ENCODE measurements around the gene RABEP2. TPM values are rescaled to one million over a fixed set of nuclear protein-coding genes. Genes with fewer than 3 reads are reported as not detected.
"Not testable (repeated sequence)": the region's sequence is repeated elsewhere in the genome, so short reads cannot be mapped to it uniquely, and the experiment has no call there.

RABEP2 gene
- total and polyA plus RNA-seq, 4 donors = 11.5 to 30.0 (median 18.5) TPM

- WGBS, 2 donors = 92% methylated on average over 1 of the region's 1 CpG
- Histone ChIP-seq H3K4me3 (ENCODE audit: low read length in 2 of 2) (no peak overlapping the region), H3K4me1 (ENCODE audit: control insufficient read depth in 1 of 2, insufficient read depth in 2 of 2, low read length in 2 of 2) (no peaks in the 10 kb centered on the region), H3K27me3 (ENCODE audit: control insufficient read depth in 1 of 2, insufficient read depth in 2 of 2, low read length in 1 of 2) (no peaks in the 10 kb centered on the region), H3K27ac (ENCODE audit: low read depth in 1 of 2, low read length in 2 of 2) (no peak overlapping the region), H3K36me3 (ENCODE audit: control insufficient read depth in 1 of 2, insufficient read depth in 2 of 2, low read length in 1 of 2) (no peaks in the 10 kb centered on the region), H3K9me3 (ENCODE audit: control insufficient read depth, low read length) (no peaks in the 10 kb centered on the region)
- intact Hi-C loops (cut with DNase I) = loop anchor here in 1 of 2 donors (5.0 kb wide), 1 partner anchor 66 kb away; the partner anchor contains the start of gene SH2B1
- ATAC-seq (ENCODE audit: low FRiP score) (no peak), DNase-seq (no peak)
Measured at GRCh38 chr16:28927815-28928214, 2.8 kb upstream of the RABEP2 start.

DNA sequence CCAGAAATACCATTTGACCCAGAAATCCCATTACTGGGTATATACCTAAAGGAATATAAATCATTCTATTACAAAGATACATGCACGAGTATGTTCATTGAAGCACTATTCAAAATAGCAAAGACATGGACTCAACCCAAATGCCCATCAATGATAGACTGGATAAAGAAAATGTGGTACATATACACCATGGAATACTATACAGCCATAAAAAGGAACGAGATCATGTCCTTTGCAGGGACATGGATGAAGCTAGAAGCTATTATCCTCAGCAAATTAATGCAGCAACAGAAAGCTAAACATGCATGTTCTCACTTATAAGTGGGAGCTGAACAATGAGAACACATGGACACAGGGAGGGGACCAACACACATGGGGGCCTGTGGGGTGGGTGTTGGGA is 1.2 kb upstream of the RABEP2 start:
- not testable (repeated sequence) for DNase-seq; H3K27me3 ChIP-seq (ENCODE audit: control insufficient read depth in 1 of 2, insufficient read depth in 2 of 2, low read length in 1 of 2); H3K27ac ChIP-seq (ENCODE audit: low read depth in 1 of 2, low read length in 2 of 2); ATAC-seq (ENCODE audit: low FRiP score); H3K9me3 ChIP-seq (ENCODE audit: control insufficient read depth, low read length); H3K4me3 ChIP-seq (ENCODE audit: low read length in 2 of 2); H3K36me3 ChIP-seq (ENCODE audit: control insufficient read depth in 1 of 2, insufficient read depth in 2 of 2, low read length in 1 of 2); H3K4me1 ChIP-seq (ENCODE audit: control insufficient read depth in 1 of 2, insufficient read depth in 2 of 2, low read length in 2 of 2)
- intact Hi-C loops (cut with DNase I) = loop anchor here in 1 of 2 donors (5.0 kb wide), 1 partner anchor 64 kb away; the partner anchor contains the start of gene SH2B1
- 64 to 65% methylated on average over 2 of the region's 2 CpGs for WGBS, 2 donors

DNA sequence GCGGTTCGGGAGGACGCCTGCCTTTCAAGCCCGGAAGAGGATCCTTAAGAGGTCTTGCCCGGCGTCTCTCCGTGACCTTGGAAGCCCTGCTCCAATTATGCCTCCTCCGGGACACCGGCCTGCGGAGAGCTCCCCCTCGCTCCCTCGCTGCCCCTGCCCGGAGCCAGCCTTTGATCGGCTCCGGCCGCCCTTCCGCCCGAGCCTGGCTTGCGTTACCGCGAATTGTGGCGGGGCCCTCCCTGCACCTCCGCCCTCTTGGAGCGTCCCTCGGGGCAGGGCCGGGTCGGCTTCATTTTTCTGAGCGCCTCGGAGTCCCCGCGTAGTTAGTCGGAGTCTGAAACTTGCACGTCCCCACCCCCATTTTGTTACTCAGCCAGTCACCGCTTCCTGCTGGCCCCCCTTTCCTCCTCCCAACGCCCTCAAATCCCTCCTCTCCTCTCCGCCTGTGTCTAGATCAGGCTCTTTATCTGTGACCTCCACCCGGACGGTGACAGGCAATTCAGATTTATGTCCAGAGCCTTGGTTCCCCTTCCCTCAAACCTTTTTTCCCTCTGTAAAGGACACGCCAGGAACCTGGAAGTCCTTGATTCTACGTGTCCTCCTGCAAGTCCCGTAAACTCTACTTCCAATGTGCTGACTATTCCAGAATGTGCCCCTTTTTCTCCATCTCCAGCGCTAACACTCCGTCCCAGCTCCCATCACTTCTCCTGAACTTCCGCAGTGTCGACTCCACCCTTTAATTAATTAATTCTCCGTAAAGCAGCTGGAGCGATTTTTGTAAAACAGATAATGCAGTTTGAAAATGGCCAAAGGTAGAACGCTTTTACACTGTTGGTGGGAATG is 569 bp upstream of the RABEP2 start:
- no peaks in the 10 kb centered on the region for H3K36me3 ChIP-seq (ENCODE audit: control insufficient read depth in 1 of 2, insufficient read depth in 2 of 2, low read length in 1 of 2)
- no peaks in the 10 kb centered on the region for H3K4me1 ChIP-seq (ENCODE audit: control insufficient read depth in 1 of 2, insufficient read depth in 2 of 2, low read length in 2 of 2)
- peak overlapping the region; percentile 78 to 97 for H3K27ac ChIP-seq (ENCODE audit: low read depth in 1 of 2, low read length in 2 of 2)
- no peaks in the 10 kb centered on the region for H3K9me3 ChIP-seq (ENCODE audit: control insufficient read depth, low read length)
- ATAC-seq (ENCODE audit: low FRiP score) (peak; percentile 81), DNase-seq (peak; percentile 89 to 92)
- 0 to 1% methylated on average over 48 of the region's 48 CpGs for WGBS, 2 donors
- peak overlapping the region; percentile 88 to 94 for H3K4me3 ChIP-seq (ENCODE audit: low read length in 2 of 2)
- H3K27me3 ChIP-seq (ENCODE audit: control insufficient read depth in 1 of 2, insufficient read depth in 2 of 2, low read length in 1 of 2) = no peaks in the 10 kb centered on the region
- intact Hi-C loops (cut with DNase I) = loop anchor here in 1 of 2 donors (5.0 kb wide), 1 partner anchor 63 kb away; the partner anchor contains the start of gene SH2B1

- no peaks in the 10 kb centered on the region for H3K4me1 ChIP-seq (ENCODE audit: control insufficient read depth in 1 of 2, insufficient read depth in 2 of 2, low read length in 2 of 2)
- H3K4me3 ChIP-seq (ENCODE audit: low read length in 2 of 2) = peak overlapping the region in 1 of 2 donors; percentile 88
- intact Hi-C loops (cut with DNase I) = loop anchor here in 1 of 2 donors (1.0 kb wide), 1 partner anchor 44 kb away; no protein-coding TSS in a partner anchor
- WGBS, 2 donors = 19 to 22% methylated on average over 15 of the region's 15 CpGs
- no peaks in the 10 kb centered on the region for H3K27me3 ChIP-seq (ENCODE audit: control insufficient read depth in 1 of 2, insufficient read depth in 2 of 2, low read length in 1 of 2)
- no peaks in the 10 kb centered on the region for H3K9me3 ChIP-seq (ENCODE audit: control insufficient read depth, low read length)
- H3K36me3 ChIP-seq (ENCODE audit: control insufficient read depth in 1 of 2, insufficient read depth in 2 of 2, low read length in 1 of 2) = no peaks in the 10 kb centered on the region
- no peak overlapping the region for H3K27ac ChIP-seq (ENCODE audit: low read depth in 1 of 2, low read length in 2 of 2)
- DNase-seq (no peak), ATAC-seq (ENCODE audit: low FRiP score) (peak; percentile 15)
Measured at GRCh38 chr16:28924399-28924761, 658 bp downstream of the RABEP2 start.

DNA sequence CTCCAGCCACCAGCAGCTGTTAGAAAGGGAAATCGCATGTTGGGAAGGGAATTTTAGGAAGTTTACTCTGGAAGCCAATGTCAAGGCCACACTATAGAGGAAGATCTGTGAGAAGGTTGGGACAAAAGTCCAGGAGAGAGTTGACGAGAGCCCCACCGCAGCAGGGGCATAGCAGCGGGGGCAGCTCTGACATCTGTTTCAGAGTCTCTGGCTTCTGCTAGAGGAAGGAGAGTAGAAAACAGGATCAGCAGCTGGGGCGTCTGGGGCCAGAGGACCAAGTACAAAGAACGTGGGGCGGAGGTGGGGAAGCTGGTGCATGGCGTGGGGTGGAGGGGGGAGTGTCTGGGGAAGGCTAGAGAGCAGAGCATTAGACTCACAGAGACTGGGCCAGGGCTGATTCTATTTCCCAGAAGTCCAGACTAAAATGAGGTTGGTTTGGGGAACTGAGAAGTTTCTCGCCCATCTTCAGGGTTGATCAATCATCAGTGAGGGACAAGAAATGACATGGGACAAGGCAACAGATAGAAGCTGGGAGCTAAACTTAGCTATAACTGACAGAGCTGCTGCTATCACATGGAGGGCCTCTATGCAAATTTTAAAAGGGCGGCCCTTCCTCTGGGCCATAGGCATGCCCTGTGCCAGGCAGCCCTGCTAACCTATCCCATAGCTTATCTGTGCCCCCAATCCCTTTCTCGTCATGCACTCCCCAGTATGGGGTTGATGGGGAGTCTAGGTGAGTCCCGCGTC is 1.2 kb downstream of the RABEP2 start:
- Histone ChIP-seq H3K36me3 (ENCODE audit: control insufficient read depth in 1 of 2, insufficient read depth in 2 of 2, low read length in 1 of 2) (no peaks in the 10 kb centered on the region), H3K4me3 (ENCODE audit: low read length in 2 of 2) (no peak overlapping the region), H3K27me3 (ENCODE audit: control insufficient read depth in 1 of 2, insufficient read depth in 2 of 2, low read length in 1 of 2) (no peaks in the 10 kb centered on the region), H3K27ac (ENCODE audit: low read depth in 1 of 2, low read length in 2 of 2) (no peak overlapping the region), H3K4me1 (ENCODE audit: control insufficient read depth in 1 of 2, insufficient read depth in 2 of 2, low read length in 2 of 2) (no peaks in the 10 kb centered on the region), H3K9me3 (ENCODE audit: control insufficient read depth, low read length) (no peaks in the 10 kb centered on the region)
- intact Hi-C loops (cut with DNase I) = loop anchor here in 1 of 2 donors (1.0 kb wide), 1 partner anchor 44 kb away; no protein-coding TSS in a partner anchor
- WGBS, 2 donors = 73% methylated on average over 13 of the region's 13 CpGs
- ATAC-seq (ENCODE audit: low FRiP score) (no peak), DNase-seq (no peak)

- intact Hi-C loops (cut with DNase I) = no loop called here
- H3K27me3 ChIP-seq (ENCODE audit: control insufficient read depth in 1 of 2, insufficient read depth in 2 of 2, low read length in 1 of 2) = no peaks in the 10 kb centered on the region
- H3K36me3 ChIP-seq (ENCODE audit: control insufficient read depth in 1 of 2, insufficient read depth in 2 of 2, low read length in 1 of 2) = no peaks in the 10 kb centered on the region
- ATAC-seq (ENCODE audit: low FRiP score) (no peak), DNase-seq (no peak)
- no peaks in the 10 kb centered on the region for H3K4me1 ChIP-seq (ENCODE audit: control insufficient read depth in 1 of 2, insufficient read depth in 2 of 2, low read length in 2 of 2)
- 93 to 97% methylated on average over 3 of the region's 3 CpGs for WGBS, 2 donors
- H3K9me3 ChIP-seq (ENCODE audit: control insufficient read depth, low read length) = no peaks in the 10 kb centered on the region
- H3K27ac ChIP-seq (ENCODE audit: low read depth in 1 of 2, low read length in 2 of 2) = no peak overlapping the region
- no peak overlapping the region for H3K4me3 ChIP-seq (ENCODE audit: low read length in 2 of 2)
Measured at GRCh38 chr16:28923231-28923587, 1.8 kb downstream of the RABEP2 start.

GRCh38 chr16:28918698-28919097 is 6.3 kb downstream of the RABEP2 start:
- Histone ChIP-seq H3K4me3 (ENCODE audit: low read length in 2 of 2) (no peak overlapping the region), H3K36me3 (ENCODE audit: control insufficient read depth in 1 of 2, insufficient read depth in 2 of 2, low read length in 1 of 2) (peaks cover 0 to 2% of the 10 kb centered on the region in 2 donors), H3K27me3 (ENCODE audit: control insufficient read depth in 1 of 2, insufficient read depth in 2 of 2, low read length in 1 of 2) (no peaks in the 10 kb centered on the region), H3K9me3 (ENCODE audit: control insufficient read depth, low read length) (no peaks in the 10 kb centered on the region), H3K27ac (ENCODE audit: low read depth in 1 of 2, low read length in 2 of 2) (no peak overlapping the region), H3K4me1 (ENCODE audit: control insufficient read depth in 1 of 2, insufficient read depth in 2 of 2, low read length in 2 of 2) (no peaks in the 10 kb centered on the region)
- no peak for DNase-seq
- intact Hi-C loops (cut with DNase I) = no loop called here
- WGBS, 2 donors = 97 to 100% methylated on average over 3 of the region's 3 CpGs
- no peak for ATAC-seq (ENCODE audit: low FRiP score)

- no peak for DNase-seq
- ATAC-seq (ENCODE audit: low FRiP score) = no peak
- 87 to 90% methylated on average over 7 of the region's 7 CpGs for WGBS, 2 donors
- Histone ChIP-seq H3K27ac (ENCODE audit: low read depth in 1 of 2, low read length in 2 of 2) (no peak overlapping the region), H3K4me3 (ENCODE audit: low read length in 2 of 2) (no peak overlapping the region), H3K27me3 (ENCODE audit: control insufficient read depth in 1 of 2, insufficient read depth in 2 of 2, low read length in 1 of 2) (no peaks in the 10 kb centered on the region), H3K36me3 (ENCODE audit: control insufficient read depth in 1 of 2, insufficient read depth in 2 of 2, low read length in 1 of 2) (peaks cover 0 to 2% of the 10 kb centered on the region in 2 donors), H3K9me3 (ENCODE audit: control insufficient read depth, low read length) (no peaks in the 10 kb centered on the region), H3K4me1 (ENCODE audit: control insufficient read depth in 1 of 2, insufficient read depth in 2 of 2, low read length in 2 of 2) (no peaks in the 10 kb centered on the region)
- intact Hi-C loops (cut with DNase I) = no loop called here
Measured at GRCh38 chr16:28917095-28917494, 7.9 kb downstream of the RABEP2 start.
